Mononuclear cell (primary cell): Measurements from ENCODE around the gene SERTAD2. TPM values are rescaled to one million over a fixed set of nuclear protein-coding genes. Genes with fewer than 3 reads are reported as not detected.

Experiments used
- H3K27me3 ChIP-seq: 2 replicates; pipeline ENCODE4 v1.6.0; 2011; ENCODE audit warnings: low read length, control low read depth; ENCODE audit not compliant: insufficient read depth
- H3K4me1 ChIP-seq: 2 replicates; pipeline ENCODE4 v1.5.1; 2011; ENCODE audit warnings: mild to moderate bottlenecking, low read length, control low read depth; ENCODE audit not compliant: insufficient read depth
- H3K4me3 ChIP-seq: 2 replicates; pipeline ENCODE4 v1.5.1; 2011; ENCODE audit warnings: mild to moderate bottlenecking, low read length, moderate library complexity
- H3K9me3 ChIP-seq: 2 replicates; pipeline ENCODE4 v1.5.1; 2011; ENCODE audit warnings: low read depth, mild to moderate bottlenecking, control low read depth, low read length
- total RNA-seq: library from RNA; depleted of rRNA; stranded (reverse); fragments of >200 nt; gene quantifications from one replicate; pipeline ENCODE4 v1.2.3, GENCODE V29; 2012

SERTAD2 gene
- total RNA-seq, 1 donor = 45.4 TPM

DNA sequence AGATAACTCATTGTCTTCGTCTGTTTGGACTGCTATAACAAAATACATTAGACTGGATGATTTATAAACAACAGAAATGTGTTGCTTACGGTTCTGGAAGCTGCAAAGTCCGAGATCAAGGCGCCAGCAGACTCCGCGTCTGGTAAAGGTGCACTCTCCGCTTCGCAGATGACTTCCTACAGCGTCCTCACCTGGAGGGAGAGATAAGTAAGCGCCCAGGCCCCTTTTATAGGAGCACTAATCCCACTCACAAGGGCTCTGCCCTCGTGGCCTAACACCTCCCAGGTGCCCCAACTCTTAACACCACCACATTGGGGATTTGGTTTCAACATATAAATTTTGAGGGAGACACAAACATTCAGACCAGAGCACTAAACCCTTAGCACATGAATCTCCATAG, 51.3 kb downstream of the SERTAD2 start:
- Histone ChIP-seq H3K27me3 (no peaks in the 10 kb centered on the region), H3K9me3 (no peaks in the 10 kb centered on the region), H3K4me1 (peaks cover 13% of the 10 kb centered on the region), H3K4me3 (no peak overlapping the region)

DNA sequence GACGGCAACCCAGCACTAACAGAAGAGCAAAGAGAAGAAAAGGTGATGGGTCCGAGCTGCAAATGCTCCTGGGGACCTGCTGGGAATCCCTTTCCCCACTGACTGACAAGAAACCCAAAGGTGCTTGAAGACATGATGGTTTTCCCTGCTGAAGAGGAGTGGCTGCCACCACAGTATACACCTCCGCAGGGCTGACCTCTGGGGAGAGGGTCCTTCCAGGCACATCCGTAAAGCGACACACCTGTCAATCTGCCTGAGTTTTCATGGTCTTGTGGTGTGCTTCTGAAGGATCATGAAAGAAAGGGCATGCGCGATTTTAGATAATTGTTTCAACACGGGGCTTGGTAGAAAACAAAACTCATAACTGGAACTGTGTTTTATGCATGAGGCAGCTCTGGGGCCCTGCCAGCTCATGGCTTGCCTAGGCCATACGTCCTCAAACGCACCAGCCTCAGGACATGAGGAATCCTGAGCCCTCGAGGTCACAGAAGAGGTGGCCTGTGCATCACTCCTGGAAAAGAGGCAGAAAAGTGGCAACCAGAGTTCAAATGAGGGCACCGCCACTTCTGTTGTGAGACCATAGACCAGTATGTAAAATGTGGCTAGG, 51.8 kb downstream of the SERTAD2 start:
- no peaks in the 10 kb centered on the region for H3K27me3 ChIP-seq
- peaks cover 8% of the 10 kb centered on the region for H3K4me1 ChIP-seq
- no peaks in the 10 kb centered on the region for H3K9me3 ChIP-seq
- H3K4me3 ChIP-seq = no peak overlapping the region

DNA sequence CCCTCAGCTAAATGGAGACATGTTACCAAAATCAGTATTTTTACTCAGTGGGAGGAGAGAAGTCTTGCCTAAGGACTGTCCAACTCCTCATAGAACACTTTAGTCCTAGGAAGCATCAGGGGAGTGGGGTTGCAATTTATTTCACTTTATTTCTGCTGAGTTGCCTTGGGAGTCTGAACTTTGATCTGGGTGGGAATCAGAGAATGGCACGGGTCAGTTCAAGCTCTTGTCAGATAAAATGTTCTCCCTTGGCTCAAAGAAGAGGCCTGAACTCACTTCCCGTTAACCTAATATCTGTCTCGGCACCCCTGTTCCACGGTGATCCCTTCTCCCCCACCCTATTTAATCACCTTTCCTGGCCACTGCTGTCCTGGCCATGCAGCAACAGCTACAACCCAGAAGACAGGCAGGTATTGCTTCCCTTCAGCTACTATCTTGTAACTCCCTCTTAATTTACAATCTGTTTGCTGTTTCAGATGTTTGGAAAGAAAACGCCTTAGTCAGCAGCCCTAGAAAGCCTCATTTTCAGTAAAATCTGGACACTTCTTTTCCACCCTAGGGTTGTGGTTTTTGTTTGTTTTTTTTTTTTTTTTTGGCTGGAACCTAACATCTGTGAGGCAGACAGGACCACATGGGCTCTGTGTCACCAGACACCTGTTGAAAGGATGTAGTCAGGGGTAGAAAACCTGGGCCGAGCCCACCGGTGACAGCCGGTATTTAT, 52.5 kb downstream of the SERTAD2 start:
- Histone ChIP-seq H3K4me1 (peaks cover under 1% of the 10 kb centered on the region), H3K9me3 (no peaks in the 10 kb centered on the region), H3K27me3 (no peaks in the 10 kb centered on the region), H3K4me3 (no peak overlapping the region)

DNA sequence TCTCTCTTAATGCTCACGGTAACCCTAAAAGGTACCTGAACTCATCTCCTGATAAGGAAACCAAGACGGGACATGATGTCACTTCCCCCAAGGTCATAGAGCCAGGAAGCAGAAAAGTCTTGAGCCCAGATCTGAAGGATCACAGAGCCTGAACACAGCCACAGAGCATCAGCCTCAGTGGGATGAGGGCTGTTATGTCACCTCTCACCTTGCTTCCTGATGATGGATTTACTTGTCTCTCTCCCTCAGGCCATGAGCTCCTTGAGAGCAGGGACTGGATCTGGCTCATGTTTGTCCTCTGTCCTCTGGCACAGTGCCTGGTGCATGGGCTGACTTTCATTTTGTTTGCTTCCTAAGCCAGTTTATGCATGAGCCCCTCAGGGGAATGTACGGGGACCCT, 54.2 kb downstream of the SERTAD2 start:
- Histone ChIP-seq H3K4me3 (no peak overlapping the region), H3K27me3 (no peaks in the 10 kb centered on the region), H3K9me3 (no peaks in the 10 kb centered on the region), H3K4me1 (no peaks in the 10 kb centered on the region)

DNA sequence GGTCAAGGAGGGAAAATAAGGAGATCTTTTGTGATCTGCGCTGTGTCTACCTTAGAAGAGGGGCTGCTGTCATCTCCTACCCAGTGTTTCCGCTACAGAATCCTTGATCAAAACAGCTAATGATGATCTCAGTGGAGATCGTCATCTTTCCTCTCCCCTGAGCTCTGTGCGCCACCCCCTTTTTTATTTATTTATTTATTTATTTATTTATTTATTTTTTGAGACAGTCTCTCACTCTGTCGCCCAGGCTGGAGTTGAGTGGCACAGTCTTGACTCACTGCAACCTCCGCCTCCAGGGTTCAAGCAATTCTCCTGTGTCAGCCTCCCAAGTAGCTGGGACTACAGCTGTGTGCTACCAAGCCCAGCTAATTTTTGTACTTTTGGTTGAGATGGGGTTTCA, 55.5 kb downstream of the SERTAD2 start:
- Histone ChIP-seq H3K4me3 (no peak overlapping the region), H3K9me3 (no peaks in the 10 kb centered on the region), H3K27me3 (no peaks in the 10 kb centered on the region), H3K4me1 (no peaks in the 10 kb centered on the region)

DNA sequence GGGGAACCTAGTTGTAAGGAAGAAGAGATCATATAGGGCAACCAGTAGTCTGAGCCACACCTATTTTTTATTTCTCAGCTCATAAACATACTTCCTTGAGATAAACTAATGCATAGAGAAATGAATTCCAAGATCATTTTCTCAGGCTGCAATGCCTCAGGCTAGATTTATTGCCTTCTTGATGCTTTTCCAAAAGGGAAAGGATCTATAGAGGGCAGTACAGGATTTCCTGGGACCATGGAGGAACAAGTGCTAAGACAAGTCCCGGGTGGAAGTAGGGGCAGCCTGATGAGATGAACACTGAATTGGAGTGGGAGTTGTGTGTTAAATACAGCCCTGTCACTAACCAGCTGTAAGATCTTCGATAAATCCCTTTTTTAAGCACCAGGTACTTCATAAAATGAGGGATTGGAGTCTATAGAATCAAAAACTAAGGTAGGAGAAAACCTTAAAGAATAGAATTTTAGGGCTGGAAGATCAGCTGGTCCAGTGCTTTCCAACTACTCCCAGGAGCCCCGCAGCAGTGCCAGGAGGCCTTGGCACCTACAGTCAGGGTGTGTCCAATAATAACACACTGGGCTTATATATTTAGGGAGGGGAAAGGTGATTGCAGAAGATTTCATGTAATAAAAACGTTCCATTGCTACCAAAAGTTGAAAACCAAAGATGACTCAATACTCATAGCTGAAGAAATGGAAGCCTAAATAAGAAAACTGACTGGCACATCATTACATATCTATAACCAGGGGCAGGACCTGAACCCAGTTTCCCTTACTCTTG, 58.1 kb downstream of the SERTAD2 start:
- H3K9me3 ChIP-seq = no peaks in the 10 kb centered on the region
- H3K4me1 ChIP-seq = no peaks in the 10 kb centered on the region
- H3K4me3 ChIP-seq = no peak overlapping the region
- H3K27me3 ChIP-seq = no peaks in the 10 kb centered on the region

DNA sequence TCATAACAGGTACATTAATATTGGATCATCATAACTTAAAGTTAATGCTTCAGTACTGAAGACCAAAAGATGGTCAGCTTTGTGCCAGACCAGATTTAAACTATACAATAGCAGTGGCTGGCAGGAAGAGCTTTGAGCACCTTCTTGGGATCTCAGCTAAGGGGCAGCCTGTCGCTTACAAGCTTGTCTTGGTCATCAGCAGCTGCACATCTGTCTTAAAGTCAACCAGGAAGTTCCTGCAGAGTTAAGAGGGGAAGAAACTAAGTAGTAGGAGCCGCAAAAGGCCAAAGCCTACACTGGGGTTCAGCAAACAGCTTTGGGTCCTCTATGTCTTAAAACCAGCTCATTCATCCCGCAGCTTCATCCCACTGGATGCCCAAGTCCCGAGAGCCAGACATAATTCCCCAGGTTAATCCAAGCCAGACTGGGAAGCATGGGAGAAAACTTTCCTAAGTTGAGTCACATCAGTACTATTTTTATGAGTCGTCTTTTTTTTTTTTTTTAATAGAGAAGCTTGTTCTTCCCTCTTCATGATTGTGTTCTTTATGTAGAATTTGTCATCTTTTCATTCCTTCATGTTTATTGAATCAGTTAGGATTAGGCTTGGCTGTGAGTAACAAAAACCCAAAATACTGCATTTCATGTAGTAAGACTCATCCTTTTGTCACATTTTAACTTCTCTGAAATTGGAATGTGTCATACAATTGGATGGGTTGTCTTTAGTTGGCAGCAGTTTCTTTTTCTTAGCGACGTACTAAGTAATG, 59.3 kb downstream of the SERTAD2 start:
- no peaks in the 10 kb centered on the region for H3K9me3 ChIP-seq
- no peaks in the 10 kb centered on the region for H3K27me3 ChIP-seq
- H3K4me3 ChIP-seq = no peak overlapping the region
- H3K4me1 ChIP-seq = no peaks in the 10 kb centered on the region

DNA sequence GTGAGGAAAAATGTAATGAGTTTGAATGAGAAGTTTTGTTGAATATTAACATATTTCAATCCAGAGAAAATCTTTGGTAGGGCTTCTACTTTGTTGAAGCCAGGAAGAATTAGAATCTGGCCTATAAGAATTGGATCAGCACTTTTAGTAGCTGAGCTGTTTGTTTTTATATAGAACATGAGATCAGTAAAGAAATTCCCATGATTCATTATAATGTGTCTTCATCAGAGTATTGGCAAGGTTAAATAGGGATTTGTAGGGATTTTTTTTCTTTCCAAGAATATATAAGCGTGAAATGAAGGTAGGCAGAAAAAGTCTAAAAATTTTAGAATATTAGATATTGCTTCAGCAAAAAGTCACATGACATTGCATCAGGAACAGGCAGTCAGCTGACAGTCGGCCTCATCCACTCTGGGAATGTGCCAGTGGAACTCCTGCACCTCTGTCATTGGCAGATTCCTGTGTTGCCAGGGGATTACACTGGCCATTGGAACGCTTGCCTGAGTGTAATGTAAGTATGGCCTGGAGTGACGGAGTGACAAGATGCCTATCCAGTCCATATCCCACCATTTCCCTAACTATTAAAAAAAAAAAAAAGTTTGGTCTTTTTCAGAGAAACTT, 60.6 kb downstream of the SERTAD2 start:
- H3K4me1 ChIP-seq = no peaks in the 10 kb centered on the region
- no peaks in the 10 kb centered on the region for H3K27me3 ChIP-seq
- no peak overlapping the region for H3K4me3 ChIP-seq
- no peaks in the 10 kb centered on the region for H3K9me3 ChIP-seq

DNA sequence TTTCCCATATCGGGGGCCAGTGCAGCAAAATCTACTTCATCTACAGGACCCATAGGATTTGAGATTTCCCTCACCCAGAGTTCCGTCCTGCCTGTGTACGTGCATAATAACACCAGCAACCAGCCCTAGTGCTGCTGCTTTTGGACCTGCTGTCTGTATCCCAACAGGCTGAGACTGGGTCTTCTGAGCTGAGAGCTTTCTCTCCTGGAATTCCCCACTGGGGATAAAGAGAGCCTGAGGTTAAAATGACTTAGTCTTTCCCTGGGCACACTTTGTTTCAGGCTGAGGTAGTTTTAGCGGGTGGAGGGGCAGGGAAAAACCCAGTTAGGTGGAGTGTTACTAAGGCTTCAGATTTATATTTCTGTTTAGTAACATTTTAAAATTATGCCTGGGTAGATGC, 62.5 kb downstream of the SERTAD2 start:
- Histone ChIP-seq H3K9me3 (no peaks in the 10 kb centered on the region), H3K4me1 (peaks cover 11% of the 10 kb centered on the region), H3K4me3 (no peak overlapping the region), H3K27me3 (no peaks in the 10 kb centered on the region)

DNA sequence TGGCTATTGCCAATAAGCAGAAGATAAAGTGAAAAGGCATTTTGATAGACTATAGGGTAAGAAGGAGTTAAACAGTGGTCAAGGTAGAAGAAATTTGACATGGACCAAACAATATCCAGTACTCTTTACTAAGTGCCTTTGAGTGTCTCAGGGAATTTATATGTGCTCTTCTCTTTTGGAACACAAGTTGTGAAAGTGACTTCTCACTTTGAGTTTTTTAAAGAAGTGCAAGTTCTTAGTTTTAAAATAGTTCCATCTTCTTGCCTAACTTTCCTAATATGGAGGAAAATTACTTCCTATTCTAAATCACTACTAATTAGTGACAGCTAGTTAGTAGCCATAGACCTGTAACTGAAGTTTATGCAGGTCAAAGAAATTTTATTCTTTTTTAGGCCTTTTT, 66.2 kb downstream of the SERTAD2 start:
- Histone ChIP-seq H3K9me3 (no peaks in the 10 kb centered on the region), H3K4me3 (no peak overlapping the region), H3K4me1 (peaks cover 11% of the 10 kb centered on the region), H3K27me3 (no peaks in the 10 kb centered on the region)

DNA sequence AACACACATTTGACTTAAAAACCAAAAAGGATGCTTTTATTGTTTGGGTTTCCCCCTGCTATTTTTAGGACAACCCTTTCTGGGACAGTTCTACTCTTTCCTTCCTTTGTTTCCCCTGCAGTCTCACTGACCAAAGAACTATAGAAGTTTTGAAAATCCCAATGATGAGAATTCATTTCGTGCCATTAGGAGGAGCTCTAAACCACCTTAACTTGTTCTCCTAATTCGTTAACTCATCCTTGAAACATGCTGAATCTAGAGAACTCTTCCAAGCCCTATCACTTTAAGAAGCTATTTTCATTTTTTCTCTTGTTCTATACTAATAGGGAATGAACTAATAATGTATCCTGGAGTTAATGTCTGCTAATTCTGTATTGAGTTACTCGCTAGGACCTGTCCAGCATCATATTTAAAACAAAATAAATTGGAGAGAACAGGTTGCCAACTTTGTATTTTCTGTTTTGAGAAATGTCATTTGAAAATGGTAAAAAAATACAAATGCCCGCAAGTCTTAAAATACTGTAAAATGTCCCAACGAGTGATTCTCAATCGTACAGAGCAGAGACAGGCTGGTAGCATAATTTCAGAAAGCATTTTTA, 66.7 kb downstream of the SERTAD2 start:
- H3K4me3 ChIP-seq = no peak overlapping the region
- no peaks in the 10 kb centered on the region for H3K9me3 ChIP-seq

DNA sequence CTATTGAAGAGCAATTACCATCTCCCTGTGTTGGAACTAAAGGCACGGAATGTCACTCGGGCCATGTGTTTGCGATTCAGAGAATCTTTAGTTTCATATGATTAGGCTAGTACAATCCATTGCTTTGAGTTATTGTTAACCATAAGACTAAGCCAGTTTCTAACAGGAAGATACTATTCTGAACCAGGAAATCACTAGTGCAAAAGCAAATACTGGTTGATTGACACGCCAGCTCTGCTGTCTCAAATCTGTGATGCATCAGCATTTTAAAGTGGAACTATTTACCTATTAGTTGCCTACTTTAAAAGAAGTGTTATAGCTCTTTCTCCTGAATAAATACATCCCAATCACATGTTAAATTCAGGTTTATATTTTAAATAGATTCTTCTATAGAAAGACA, 67.7 kb downstream of the SERTAD2 start:
- no peaks in the 10 kb centered on the region for H3K27me3 ChIP-seq
- H3K4me3 ChIP-seq = no peak overlapping the region
- no peaks in the 10 kb centered on the region for H3K9me3 ChIP-seq
- H3K4me1 ChIP-seq = peaks cover 11% of the 10 kb centered on the region

More for the DNA sequence above, 66.7 kb downstream of the SERTAD2 start:
- Histone ChIP-seq H3K4me1 (peaks cover 11% of the 10 kb centered on the region), H3K27me3 (no peaks in the 10 kb centered on the region)

DNA sequence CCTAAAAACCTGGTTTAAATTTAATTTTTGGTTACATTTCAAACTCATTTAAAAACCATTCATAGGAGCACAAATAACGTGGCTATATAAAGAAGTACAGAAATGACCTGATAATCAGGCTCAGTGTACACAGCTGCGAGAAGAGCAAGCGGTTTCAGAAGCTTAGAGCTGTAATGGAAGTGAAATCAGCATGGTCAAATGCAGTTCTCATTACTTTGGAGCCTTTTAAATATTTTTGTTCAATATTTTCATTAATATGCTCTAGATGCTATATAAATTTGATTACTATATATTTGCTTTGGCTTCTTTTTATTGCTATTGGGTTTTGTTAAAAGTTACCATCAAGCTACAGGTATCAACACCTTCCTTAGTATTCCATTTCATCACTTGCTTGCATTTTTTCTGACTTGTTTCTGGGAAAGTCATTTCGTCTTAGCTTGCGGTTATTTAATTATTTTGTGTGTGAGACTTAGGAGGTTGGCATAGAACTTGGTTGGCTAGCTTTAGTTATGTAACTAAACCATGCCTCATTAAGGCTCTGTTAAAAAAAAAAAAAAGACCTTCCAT, 70.9 kb downstream of the SERTAD2 start:
- H3K4me3 ChIP-seq = no peak overlapping the region
- peaks cover 11% of the 10 kb centered on the region for H3K4me1 ChIP-seq
- no peaks in the 10 kb centered on the region for H3K9me3 ChIP-seq
- no peaks in the 10 kb centered on the region for H3K27me3 ChIP-seq
